Progenitor cell of endocrine pancreas (in vitro differentiated cells): ENCODE results near the gene NRSN2. TPM values are rescaled to one million over a fixed set of nuclear protein-coding genes. Genes with fewer than 3 reads are reported as not detected.

Source experiments
- DNase-seq: peaks from one replicate; pipeline ENCODE4 v3.0.0; 2021; ENCODE audit warnings: low spot score; ENCODE audit not compliant: unreplicated experiment
- H3K27ac Mint-ChIP-seq: 2 replicates; pipeline ENCODE4 v1.8.0; 2021; ENCODE audit warnings: mild to moderate bottlenecking, moderate library complexity, mixed read lengths
- H3K27me3 Mint-ChIP-seq: 2 replicates; pipeline ENCODE4 v1.8.0; 2021; ENCODE audit warnings: mixed read lengths
- H3K36me3 Mint-ChIP-seq: 2 replicates; pipeline ENCODE4 v1.8.0; 2022; ENCODE audit warnings: mixed read lengths; ENCODE audit not compliant: insufficient read depth
- H3K4me1 Mint-ChIP-seq: 2 replicates; pipeline ENCODE4 v1.8.0; 2021; ENCODE audit warnings: low read depth, mixed read lengths
- H3K4me3 Mint-ChIP-seq: 2 replicates; pipeline ENCODE4 v1.8.0; 2021; ENCODE audit warnings: low read depth, mild to moderate bottlenecking, moderate library complexity, mixed read lengths
- H3K9me3 Mint-ChIP-seq: 2 replicates; pipeline ENCODE4 v1.8.0; 2021; ENCODE audit warnings: low read depth, mixed read lengths
- total RNA-seq: library from RNA; stranded (reverse); gene quantifications from 2 replicates; pipeline ENCODE4 v1.2.1, GENCODE V29; 2021
- TF ChIP-seq, protein P1 (sequence below): fragments of 200-600 bp; sonication (generic); IDR thresholded peaks from one replicate; pipeline ENCODE4 v1.5.0; 2021; ENCODE audit warnings: antibody characterized with exemption, mild to moderate bottlenecking; ENCODE audit not compliant: unreplicated experiment

The NRSN2 gene
- total RNA-seq, 1 donor from 2014 or later = 33.0 TPM

GRCh38 chr20:400128-400453, 53.2 kb downstream of the NRSN2 start:
- Mint-ChIP-seq H3K4me1 (peaks cover 4% of the 10 kb centered on the region), H3K9me3 (peaks cover 4% of the 10 kb centered on the region), H3K27ac (no peak overlapping the region), H3K36me3 (peaks cover 3% of the 10 kb centered on the region), H3K27me3 (no peaks in the 10 kb centered on the region), H3K4me3 (no peak overlapping the region)
- TF ChIP-seq, protein P1, sequence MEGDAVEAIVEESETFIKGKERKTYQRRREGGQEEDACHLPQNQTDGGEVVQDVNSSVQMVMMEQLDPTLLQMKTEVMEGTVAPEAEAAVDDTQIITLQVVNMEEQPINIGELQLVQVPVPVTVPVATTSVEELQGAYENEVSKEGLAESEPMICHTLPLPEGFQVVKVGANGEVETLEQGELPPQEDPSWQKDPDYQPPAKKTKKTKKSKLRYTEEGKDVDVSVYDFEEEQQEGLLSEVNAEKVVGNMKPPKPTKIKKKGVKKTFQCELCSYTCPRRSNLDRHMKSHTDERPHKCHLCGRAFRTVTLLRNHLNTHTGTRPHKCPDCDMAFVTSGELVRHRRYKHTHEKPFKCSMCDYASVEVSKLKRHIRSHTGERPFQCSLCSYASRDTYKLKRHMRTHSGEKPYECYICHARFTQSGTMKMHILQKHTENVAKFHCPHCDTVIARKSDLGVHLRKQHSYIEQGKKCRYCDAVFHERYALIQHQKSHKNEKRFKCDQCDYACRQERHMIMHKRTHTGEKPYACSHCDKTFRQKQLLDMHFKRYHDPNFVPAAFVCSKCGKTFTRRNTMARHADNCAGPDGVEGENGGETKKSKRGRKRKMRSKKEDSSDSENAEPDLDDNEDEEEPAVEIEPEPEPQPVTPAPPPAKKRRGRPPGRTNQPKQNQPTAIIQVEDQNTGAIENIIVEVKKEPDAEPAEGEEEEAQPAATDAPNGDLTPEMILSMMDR = no peak
- DNase-seq = no peak

DNA sequence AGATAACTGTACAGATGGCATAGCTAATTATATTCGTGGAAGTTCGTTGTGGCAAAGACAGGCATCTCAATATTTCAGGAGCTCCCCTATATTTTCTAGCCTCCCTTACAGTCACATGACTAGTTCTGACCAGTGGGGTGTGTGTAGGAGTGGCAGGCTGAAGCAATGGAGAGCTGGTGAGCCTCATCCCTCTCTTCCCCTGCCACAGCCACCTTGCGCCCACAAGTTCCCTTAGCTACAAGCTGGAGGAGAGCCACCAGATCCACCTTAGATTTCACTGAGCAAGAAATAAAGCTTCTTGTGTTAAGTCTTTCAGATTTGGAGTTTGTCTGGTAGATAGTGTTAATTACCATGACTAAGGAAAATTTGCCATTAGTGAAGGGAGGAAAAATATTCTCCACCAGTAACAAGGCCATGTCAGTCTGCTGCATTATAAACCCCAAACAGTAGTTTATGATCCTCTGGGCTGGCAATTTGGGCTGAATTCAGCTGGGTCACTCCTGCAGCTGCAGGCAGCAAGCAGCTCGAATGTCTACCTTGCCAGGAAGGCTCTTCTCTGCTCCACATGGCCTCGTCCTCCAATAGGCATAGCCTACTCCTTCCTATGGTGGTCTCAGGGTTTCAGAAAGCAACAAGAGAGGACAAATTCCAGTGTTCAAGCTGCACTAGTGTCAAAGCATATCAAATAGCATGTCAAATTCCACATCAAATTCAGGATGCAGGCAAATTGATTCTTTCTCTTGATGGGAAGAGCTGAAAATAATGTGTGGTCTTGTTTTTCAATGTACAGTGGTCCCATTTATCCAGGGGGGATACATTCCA, 53.8 kb downstream of the NRSN2 start:
- Mint-ChIP-seq H3K4me1 (peaks cover 4% of the 10 kb centered on the region), H3K4me3 (no peak overlapping the region), H3K36me3 (peaks cover 2% of the 10 kb centered on the region), H3K9me3 (peaks cover 4% of the 10 kb centered on the region), H3K27me3 (peaks cover 2% of the 10 kb centered on the region), H3K27ac (no peak overlapping the region)
- no peak for DNase-seq
- TF ChIP-seq, protein P1 = no peak

DNA sequence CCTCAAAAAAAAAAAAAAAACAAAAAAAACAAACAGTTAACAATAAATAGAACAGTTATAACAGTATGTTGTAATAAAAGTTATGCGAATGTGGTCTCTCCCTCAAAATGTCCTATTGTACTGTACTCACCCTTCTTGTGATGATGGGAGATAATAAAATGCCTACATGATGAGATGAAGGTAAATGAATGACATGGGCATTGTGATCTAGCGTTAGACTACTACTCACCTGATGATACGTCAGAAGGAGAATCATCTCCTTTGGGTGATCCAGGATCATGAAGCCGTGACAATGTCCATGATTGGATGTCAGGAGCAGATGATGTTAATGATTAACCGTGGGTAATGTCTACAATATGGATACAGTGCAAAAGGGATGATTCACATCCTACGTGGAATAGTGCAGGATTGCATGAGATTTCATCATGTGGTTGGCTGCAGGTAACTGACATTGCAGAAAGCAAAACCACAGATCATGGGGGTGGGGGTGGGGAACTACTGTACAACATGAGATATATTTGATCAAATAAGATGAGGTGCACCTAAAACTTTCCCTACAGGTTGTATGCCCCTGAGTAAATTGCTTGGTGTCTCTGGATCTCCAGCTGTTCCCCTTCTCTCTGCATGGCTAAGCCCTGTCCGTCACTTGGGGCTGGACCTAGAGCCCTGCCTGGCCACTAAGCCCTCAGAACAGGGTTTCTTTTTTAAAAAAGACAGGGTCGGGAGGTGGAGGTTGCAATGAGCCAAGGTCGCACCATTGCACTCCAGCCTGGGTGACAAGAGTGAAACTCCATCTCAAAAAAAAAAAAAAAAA, 55.0 kb downstream of the NRSN2 start:
- H3K9me3 Mint-ChIP-seq = peaks cover 4% of the 10 kb centered on the region
- no peak for DNase-seq
- TF ChIP-seq, protein P1 = no peak
- H3K27ac Mint-ChIP-seq = no peak overlapping the region
- peaks cover 5% of the 10 kb centered on the region for H3K4me1 Mint-ChIP-seq
- H3K4me3 Mint-ChIP-seq = no peak overlapping the region
- H3K36me3 Mint-ChIP-seq = peaks cover 2% of the 10 kb centered on the region
- peaks cover 6% of the 10 kb centered on the region for H3K27me3 Mint-ChIP-seq

DNA sequence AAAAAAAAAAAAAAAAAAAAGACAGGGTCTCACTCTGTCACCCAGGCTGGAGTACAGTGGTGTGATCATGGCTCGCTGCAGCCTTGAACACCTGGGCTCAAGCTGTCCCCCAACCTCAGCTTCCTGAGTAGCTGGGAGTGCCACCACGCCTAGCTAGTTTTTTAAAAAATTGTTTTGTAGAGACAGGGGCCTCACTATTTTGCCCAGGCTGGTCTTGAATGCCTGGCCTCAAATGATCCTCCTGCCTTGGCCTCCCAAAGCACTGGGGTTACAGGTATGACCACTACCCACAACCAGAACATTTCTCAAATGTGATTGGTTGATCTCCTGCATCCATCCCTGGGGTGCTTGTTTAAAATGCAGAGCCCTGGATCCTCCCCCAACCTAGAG, 55.6 kb downstream of the NRSN2 start:
- peaks cover 4% of the 10 kb centered on the region for H3K9me3 Mint-ChIP-seq
- TF ChIP-seq, protein P1 = no peak
- peaks cover 8% of the 10 kb centered on the region for H3K27me3 Mint-ChIP-seq
- no peak overlapping the region for H3K4me3 Mint-ChIP-seq
- H3K27ac Mint-ChIP-seq = no peak overlapping the region
- H3K36me3 Mint-ChIP-seq = peaks cover under 1% of the 10 kb centered on the region
- peaks cover 10% of the 10 kb centered on the region for H3K4me1 Mint-ChIP-seq
- no peak for DNase-seq

- DNase-seq = no peak
- no peak overlapping the region for H3K4me3 Mint-ChIP-seq
- TF ChIP-seq, protein P1 = no peak
- H3K27me3 Mint-ChIP-seq = peaks cover 8% of the 10 kb centered on the region
- H3K27ac Mint-ChIP-seq = no peak overlapping the region
- no peaks in the 10 kb centered on the region for H3K36me3 Mint-ChIP-seq
- peaks cover 10% of the 10 kb centered on the region for H3K4me1 Mint-ChIP-seq
- peaks cover 4% of the 10 kb centered on the region for H3K9me3 Mint-ChIP-seq
Observed at GRCh38 chr20:402898-403581, 56.1 kb downstream of the NRSN2 start.
